PC-3 (cell line): Measurements from ENCODE around the gene SP140. TPM values are rescaled to one million over a fixed set of nuclear protein-coding genes. Genes with fewer than 3 reads are reported as not detected.

ENCODE experiments used
- ATAC-seq: fragments of 200-7000 bp; cut with Tn5 transposase; 2 replicates; pipeline ENCODE4 v1.9.1; 2020; ENCODE audit warnings: mild to moderate bottlenecking, moderate library complexity
- BruUV-seq: library from RNA; stranded (reverse); fragments of 400-500 nt; replicated peaks from 2 replicates; lab custom pipeline; 2021; lab: Mats Ljungman, UMichigan
- CTCF ChIA-PET: fragments of 300-600 bp; sonication (Branson Sonifier 250); formaldehyde crosslinking; loops from one replicate; lab custom pipeline; 2022; ENCODE audit warnings: antibody characterized with exemption; lab: Charles Lee
- POLR2A ChIA-PET: fragments of 300-600 bp; sonication (Branson Sonifier 250); formaldehyde crosslinking; loops from one replicate; lab custom pipeline; 2022; ENCODE audit warnings: antibody characterized with exemption; ENCODE audit not compliant: unreplicated experiment; lab: Charles Lee
- DNase-seq: peaks from one replicate; pipeline ENCODE4 v3.0.0-alpha.2; 2015
- H2AFZ ChIP-seq: fragments of 300-600 bp; sonication (generic); 2 replicates; pipeline ENCODE4 v1.6.0; 2016; ENCODE audit warnings: antibody characterized with exemption, low read length
- H3F3A ChIP-seq: fragments of 300-600 bp; sonication (generic); one replicate; pipeline ENCODE4 v1.6.0; 2017; ENCODE audit warnings: antibody characterized with exemption, low read length, control low read depth, mild to moderate bottlenecking; ENCODE audit not compliant: unreplicated experiment
- H3K27ac ChIP-seq: fragments of 300-600 bp; sonication (generic); 2 replicates; pipeline ENCODE4 v1.5.1; 2016; ENCODE audit warnings: mild to moderate bottlenecking, low read length
- H3K27me3 ChIP-seq: fragments of 300-600 bp; sonication (generic); 2 replicates; pipeline ENCODE4 v1.6.1; 2016; ENCODE audit warnings: low read length, mixed read lengths
- H3K36me3 ChIP-seq: fragments of 300-600 bp; sonication (generic); 2 replicates; pipeline ENCODE4 v1.6.1; 2016; ENCODE audit warnings: low read depth, mixed run types, low read length, mixed read lengths
- H3K4me1 ChIP-seq: fragments of 300-600 bp; sonication (generic); 2 replicates; pipeline ENCODE4 v1.5.1; 2016; ENCODE audit warnings: low read length; ENCODE audit not compliant: insufficient read depth
- H3K4me2 ChIP-seq: fragments of 300-600 bp; sonication (generic); 2 replicates; pipeline ENCODE4 v1.6.0; 2016; ENCODE audit warnings: low read length
- H3K4me3 ChIP-seq: fragments of 300-600 bp; sonication (generic); 2 replicates; pipeline ENCODE4 v1.5.1; 2016; ENCODE audit warnings: mild to moderate bottlenecking, low read length, mixed read lengths
- H3K79me2 ChIP-seq: fragments of 300-600 bp; sonication (generic); 2 replicates; pipeline ENCODE4 v1.6.1; 2017; ENCODE audit warnings: low read length, mixed read lengths
- H3K9ac ChIP-seq: fragments of 300-600 bp; sonication (generic); 2 replicates; pipeline ENCODE4 v1.6.0; 2016; ENCODE audit warnings: mild to moderate bottlenecking, low read length
- H3K9me2 ChIP-seq: fragments of 300-600 bp; sonication (generic); replicated peaks from 2 replicates; pipeline ENCODE4 v1.6.1; 2016; ENCODE audit warnings: mixed run types, low read length, mixed read lengths
- H3K9me3 ChIP-seq: fragments of 300-600 bp; sonication (generic); 2 replicates; pipeline ENCODE4 v1.6.1; 2016; ENCODE audit warnings: low read length, mixed read lengths
- H4K20me1 ChIP-seq: fragments of 300-600 bp; sonication (generic); 2 replicates; pipeline ENCODE4 v1.6.1; 2016; ENCODE audit warnings: low read length, mixed read lengths
- CTCF ChIP-seq: fragments of 300-600 bp; sonication (generic); conservative IDR thresholded peaks from 2 replicates; pipeline ENCODE4 v1.5.1; 2017; ENCODE audit warnings: antibody characterized with exemption, low read depth, mild to moderate bottlenecking, low read length
- EZH2 ChIP-seq: fragments of 300-600 bp; sonication (generic); IDR thresholded peaks from one replicate; pipeline ENCODE4 v1.6.1; 2017; ENCODE audit warnings: antibody characterized with exemption, mild to moderate bottlenecking, low read length; ENCODE audit not compliant: unreplicated experiment
- EZH2phosphoT487 ChIP-seq: fragments of 300-600 bp; sonication (generic); IDR thresholded peaks from 2 replicates; pipeline ENCODE4 v1.6.1; 2018; ENCODE audit warnings: mild to moderate bottlenecking, antibody characterized with exemption, low read length, borderline replicate concordance
- intact Hi-C: fragments of 100-400 bp; cut with micrococcal nuclease; formaldehyde crosslinking; loops from 2 replicates; pipeline ENCODE4 v1.9.0; 2023
- total RNA-seq: library from RNA; depleted of rRNA; stranded (reverse); fragments of >200 nt; gene quantifications from 2 replicates; pipeline ENCODE4 v1.2.3, GENCODE V29; 2014

SP140 gene
- total RNA-seq, 1 experiment from 2014 or later, result not detected

- DNase-seq, result no peak
- ChIA-PET CTCF (no interaction called here), POLR2A (no interaction called here)
These were observed 122.2 kb downstream of the SP140 start for GRCh38 chr2:230347659-230348305.

GRCh38 chr2:230348787-230349186 is 123.3 kb downstream of the SP140 start:
- Histone ChIP-seq H3K27ac (no peak overlapping the region), H2AFZ (no peak overlapping the region), H3K9me3 (no peaks in the 10 kb centered on the region), H3F3A (no peaks in the 10 kb centered on the region), H3K36me3 (peaks cover 3% of the 10 kb centered on the region; the same call in 1 of the 2 replicates), H3K4me3 (no peak overlapping the region), H3K4me2 (no peak overlapping the region), H3K27me3 (no peaks in the 10 kb centered on the region), H3K79me2 (no peaks in the 10 kb centered on the region), H3K9me2 (no peaks in the 10 kb centered on the region), H3K9ac (no peak overlapping the region), H3K4me1 (no peaks in the 10 kb centered on the region), H4K20me1 (no peaks in the 10 kb centered on the region)
- ATAC-seq, result no peak
- ChIA-PET CTCF (no interaction called here), POLR2A (no interaction called here)
- TF ChIP-seq EZH2phosphoT487 (no peak), EZH2 (no peak), CTCF (no peak)
- intact Hi-C loops, result no loop called here
- no TSS peak for BruUV-seq
- no peak for DNase-seq

More at GRCh38 chr2:230347659-230348305, 122.2 kb downstream of the SP140 start:
- H3K4me2 ChIP-seq, result no peak overlapping the region
- H3K36me3 ChIP-seq, result peaks cover 3% of the 10 kb centered on the region; the same call in 1 of the 2 replicates
- H3K9me2 ChIP-seq, result no peaks in the 10 kb centered on the region
- H3K79me2 ChIP-seq, result no peaks in the 10 kb centered on the region
- no peaks in the 10 kb centered on the region for H4K20me1 ChIP-seq
- H3K4me1 ChIP-seq, result no peaks in the 10 kb centered on the region
- no peak overlapping the region for H3K27ac ChIP-seq
- no peaks in the 10 kb centered on the region for H3K9me3 ChIP-seq
- H3K9ac ChIP-seq, result no peak overlapping the region
- BruUV-seq, result no TSS peak
- no peak for ATAC-seq
- H3K4me3 ChIP-seq, result no peak overlapping the region
- TF ChIP-seq EZH2phosphoT487 (no peak), EZH2 (no peak), CTCF (no peak)
- intact Hi-C loops, result no loop called here
- no peaks in the 10 kb centered on the region for H3F3A ChIP-seq
- H2AFZ ChIP-seq, result no peak overlapping the region
- no peaks in the 10 kb centered on the region for H3K27me3 ChIP-seq

- H3F3A ChIP-seq, result no peaks in the 10 kb centered on the region
- no peak overlapping the region for H2AFZ ChIP-seq
- TF ChIP-seq EZH2 (no peak), CTCF (no peak), EZH2phosphoT487 (no peak)
- H3K79me2 ChIP-seq, result no peaks in the 10 kb centered on the region
- ChIA-PET CTCF (no interaction called here), POLR2A (no interaction called here)
- H3K4me1 ChIP-seq, result no peaks in the 10 kb centered on the region
- H3K9me3 ChIP-seq, result peaks cover 4% of the 10 kb centered on the region; the same call in 1 of the 2 replicates
- no peaks in the 10 kb centered on the region for H3K27me3 ChIP-seq
- H3K27ac ChIP-seq, result no peak overlapping the region
- intact Hi-C loops, result no loop called here
- H3K4me3 ChIP-seq, result no peak overlapping the region
- ATAC-seq (no peak), DNase-seq (no peak)
- H4K20me1 ChIP-seq, result no peaks in the 10 kb centered on the region
- BruUV-seq, result no TSS peak
- H3K9me2 ChIP-seq, result no peaks in the 10 kb centered on the region
- no peak overlapping the region for H3K9ac ChIP-seq
- H3K36me3 ChIP-seq, result 0 out of 2 replicates have a peak, but pooled peaks cover 2% of the 10 kb centered on the region
- no peak overlapping the region for H3K4me2 ChIP-seq
These were observed 130.5 kb downstream of the SP140 start for GRCh38 chr2:230356084-230356483.
